GM23248 (cell line): ENCODE data around the gene B4GALNT1.

Source experiments
- EZH2 ChIP-seq: fragments of 200-600 bp; sonication (generic); IDR thresholded peaks from 2 replicates; pipeline ENCODE4 v1.6.1; 2018; ENCODE audit warnings: antibody characterized with exemption, mild to moderate bottlenecking; ENCODE audit not compliant: insufficient read depth, poor library complexity, severe bottlenecking
- EZH2phosphoT487 ChIP-seq: fragments of 200-600 bp; sonication (generic); IDR thresholded peaks from 2 replicates; pipeline ENCODE4 v1.6.1; 2018; ENCODE audit warnings: antibody characterized with exemption, moderate library complexity, mild to moderate bottlenecking, low read depth; ENCODE audit not compliant: insufficient read depth

DNA sequence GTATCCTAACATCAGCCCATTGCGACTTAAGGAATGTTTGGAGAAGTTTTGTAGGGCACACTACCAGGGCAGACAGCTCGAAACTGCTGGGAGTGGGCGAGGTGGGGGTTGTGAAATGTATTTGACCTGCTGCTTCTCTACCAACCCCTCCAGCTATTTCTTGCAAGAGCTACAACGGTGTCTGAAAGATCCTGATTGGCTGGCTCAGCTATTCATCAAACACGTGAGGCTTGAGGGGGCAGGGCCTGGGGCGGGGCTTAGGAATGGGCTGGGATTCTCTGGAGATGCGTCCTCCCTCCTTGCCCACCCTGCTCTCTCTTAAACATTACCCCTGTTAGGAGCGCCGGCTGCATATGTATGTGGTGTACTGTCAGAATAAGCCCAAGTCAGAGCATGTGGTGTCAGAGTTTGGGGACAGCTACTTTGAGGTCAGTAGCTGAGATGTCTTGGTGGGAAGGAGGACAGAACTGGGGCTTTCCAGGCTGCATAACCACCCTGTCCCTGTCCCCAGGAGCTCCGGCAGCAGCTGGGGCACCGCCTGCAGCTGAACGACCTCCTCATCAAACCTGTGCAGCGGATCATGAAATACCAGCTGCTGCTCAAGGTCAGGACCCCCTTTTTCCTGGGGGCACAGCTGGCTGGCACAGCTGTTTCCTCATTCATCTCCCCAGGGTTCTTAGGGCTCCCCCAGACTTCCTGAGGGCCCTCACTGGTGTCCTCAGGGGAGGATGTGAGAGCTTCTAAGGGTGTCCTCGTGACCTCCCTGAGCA, 18.6 kb downstream of the B4GALNT1 start:
- TF ChIP-seq EZH2phosphoT487, result no peak
- no peak for TF ChIP-seq EZH2
